Measurements from ENCODE around the gene LCN6. TPM values are rescaled to one million over a fixed set of nuclear protein-coding genes. Genes with fewer than 3 reads are reported as not detected.
"Not testable (repeated sequence)": the region's sequence is repeated elsewhere in the genome, so short reads cannot be mapped to it uniquely, and the experiment has no call there.

LCN6 gene
- total and polyA plus RNA-seq, 4 donors: 1.4 to 12.3 (median 8.6) TPM; not detected in 1

GRCh38 chr9:136762221-136762691, 13.9 kb upstream of the LCN6 start:
- DNase-seq (no peak), ATAC-seq (ENCODE audit: insufficient read depth, low FRiP score) (no peak)
- Histone ChIP-seq H3K9me3 (ENCODE audit: control insufficient read depth in 4 of 4, insufficient read depth in 3 of 4, low read length in 3 of 4) (no peaks in the 10 kb centered on the region), H3K27ac (ENCODE audit: low read depth in 1 of 2, low read length in 1 of 2) (no peak overlapping the region), H3K9ac (ENCODE audit: insufficient read depth in 1 of 2, low read length in 2 of 2) (no peak overlapping the region), H3K27me3 (ENCODE audit: control insufficient read depth in 3 of 3, insufficient read depth in 3 of 3, low read length in 2 of 3) (no peaks in the 10 kb centered on the region), H3K4me3 (no peak overlapping the region), H3K4me1 (ENCODE audit: control insufficient read depth in 5 of 5, insufficient read depth in 5 of 5, low read length in 5 of 5) (peaks cover 0 to 3% (median 0%) of the 10 kb centered on the region in 5 donors), H3K36me3 (ENCODE audit: control insufficient read depth in 4 of 4, insufficient read depth in 4 of 4, low read length in 4 of 4) (no peaks in the 10 kb centered on the region)
- 83 to 86% methylated on average over 16 to 17 of the region's 17 CpGs for WGBS, 2 donors
- no peak for TF ChIP-seq CTCF (IDR thresholded peaks at IDR 0.05; ENCODE audit: control extremely low read depth, extremely low read depth)

GRCh38 chr9:136761545-136761981, 13.2 kb upstream of the LCN6 start:
- DNase-seq: no peak
- WGBS, 2 donors: 82 to 90% methylated on average over 12 to 13 of the region's 13 CpGs
- H3K4me3 ChIP-seq: no peak overlapping the region

GRCh38 chr9:136760834-136761544, 12.7 kb upstream of the LCN6 start:
- H3K4me3 ChIP-seq; H3K9ac ChIP-seq (ENCODE audit: insufficient read depth in 1 of 2, low read length in 2 of 2); ATAC-seq (ENCODE audit: insufficient read depth, low FRiP score); H3K9me3 ChIP-seq (ENCODE audit: control insufficient read depth in 4 of 4, insufficient read depth in 3 of 4, low read length in 3 of 4); H3K27me3 ChIP-seq (ENCODE audit: control insufficient read depth in 3 of 3, insufficient read depth in 3 of 3, low read length in 2 of 3); H3K27ac ChIP-seq (ENCODE audit: low read depth in 1 of 2, low read length in 1 of 2); H3K4me1 ChIP-seq (ENCODE audit: control insufficient read depth in 5 of 5, insufficient read depth in 5 of 5, low read length in 5 of 5); H3K36me3 ChIP-seq (ENCODE audit: control insufficient read depth in 4 of 4, insufficient read depth in 4 of 4, low read length in 4 of 4): not testable (repeated sequence)
- 45 to 48% methylated on average over 22 of the region's 22 CpGs for WGBS, 2 donors
- DNase-seq: peak; percentile 45 to 52 (median 50)
- peak; percentile 13 for TF ChIP-seq CTCF (IDR thresholded peaks at IDR 0.05; ENCODE audit: control extremely low read depth, extremely low read depth)

More at GRCh38 chr9:136761545-136761981, 13.2 kb upstream of the LCN6 start:
- Histone ChIP-seq H3K9me3 (ENCODE audit: control insufficient read depth in 4 of 4, insufficient read depth in 3 of 4, low read length in 3 of 4) (no peaks in the 10 kb centered on the region), H3K27me3 (ENCODE audit: control insufficient read depth in 3 of 3, insufficient read depth in 3 of 3, low read length in 2 of 3) (no peaks in the 10 kb centered on the region), H3K36me3 (ENCODE audit: control insufficient read depth in 4 of 4, insufficient read depth in 4 of 4, low read length in 4 of 4) (no peaks in the 10 kb centered on the region), H3K4me1 (ENCODE audit: control insufficient read depth in 5 of 5, insufficient read depth in 5 of 5, low read length in 5 of 5) (peaks cover 0 to 3% (median 0%) of the 10 kb centered on the region in 5 donors), H3K9ac (ENCODE audit: insufficient read depth in 1 of 2, low read length in 2 of 2) (no peak overlapping the region), H3K27ac (ENCODE audit: low read depth in 1 of 2, low read length in 1 of 2) (no peak overlapping the region)
- ATAC-seq (ENCODE audit: insufficient read depth, low FRiP score): no peak
- no peak for TF ChIP-seq CTCF (IDR thresholded peaks at IDR 0.05; ENCODE audit: control extremely low read depth, extremely low read depth)

Data from lung (tissue), 12 donors.